NCI-H82 (cell line): ENCODE measurements around the gene COL1A2.

ENCODE experiments used
- DNase-seq: peaks from one replicate; lab custom pipeline; 2025; lab: John Stamatoyannopoulos, UW

Gene COL1A2

GRCh38 chr7:94434042-94434441, 39.3 kb downstream of the COL1A2 start:
- no peak for DNase-seq

- peak; percentile 89 for DNase-seq
Observed at GRCh38 chr7:94436018-94436604, 41.4 kb downstream of the COL1A2 start.

DNA sequence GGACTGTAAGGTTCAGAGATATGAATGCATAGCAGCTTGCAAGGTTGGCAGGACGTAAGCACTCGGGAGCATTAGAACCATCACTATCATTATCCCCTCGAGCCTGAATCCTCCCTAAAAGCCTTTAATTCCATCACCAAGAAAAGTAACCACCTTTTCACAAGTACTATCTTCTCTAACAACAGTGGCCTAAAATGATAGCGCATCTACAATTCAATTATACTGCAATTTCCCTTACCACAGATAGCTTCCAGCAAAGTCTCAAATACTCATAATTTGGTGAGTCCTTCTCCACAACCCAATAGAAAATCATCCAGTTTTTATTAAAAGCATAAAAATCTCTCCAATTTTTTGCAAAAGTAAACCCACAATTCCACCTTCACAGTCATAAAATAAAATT, 42.0 kb downstream of the COL1A2 start:
- DNase-seq = peak; percentile 41

GRCh38 chr7:94439893-94440381, 45.2 kb downstream of the COL1A2 start:
- no peak for DNase-seq

- DNase-seq = no peak
Observed at GRCh38 chr7:94440451-94441039, 45.9 kb downstream of the COL1A2 start.

GRCh38 chr7:94441138-94441537, 46.4 kb downstream of the COL1A2 start:
- no peak for DNase-seq

GRCh38 chr7:94442639-94443038, 47.9 kb downstream of the COL1A2 start:
- DNase-seq = no peak

DNA sequence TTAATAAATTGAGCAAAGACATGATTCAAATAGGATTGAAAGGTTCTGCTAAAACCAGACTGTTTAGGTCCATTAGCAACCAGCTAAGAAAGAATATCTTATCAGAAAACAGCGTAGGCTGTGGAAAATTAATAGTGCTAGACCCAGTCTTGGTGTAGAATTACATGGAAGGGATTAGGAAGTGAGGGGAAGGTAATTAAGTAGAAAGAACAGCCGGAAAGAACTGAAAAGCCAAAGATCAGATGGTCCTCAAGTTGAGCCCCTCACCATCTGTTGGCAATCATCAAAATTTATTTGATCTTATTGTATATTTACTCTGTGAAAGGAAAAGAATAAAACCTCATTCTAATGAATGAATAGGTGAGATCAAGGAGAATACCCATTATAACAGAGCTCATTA, 50.1 kb downstream of the COL1A2 start:
- DNase-seq = peak; percentile 92

- peak; percentile 24 for DNase-seq
Observed at GRCh38 chr7:94445696-94446194, 51.0 kb downstream of the COL1A2 start.

DNA sequence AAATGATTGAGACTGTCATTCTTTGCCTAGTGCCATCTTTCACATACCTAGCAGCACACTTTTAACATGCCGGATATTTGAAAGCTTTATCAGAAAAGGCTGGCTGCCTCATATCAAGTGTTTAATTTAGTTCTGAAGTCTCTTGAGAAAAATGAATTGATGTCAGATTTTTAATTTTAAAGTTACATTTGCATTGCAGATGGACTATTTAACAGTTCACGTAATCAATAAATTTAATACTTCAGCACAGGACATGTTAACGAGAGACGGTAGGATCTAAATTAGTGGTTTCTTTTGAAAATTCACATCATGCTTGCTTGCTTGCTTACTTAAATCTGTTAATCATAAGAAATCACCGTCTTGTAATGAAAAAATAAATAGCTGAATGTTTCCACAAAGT, 51.6 kb downstream of the COL1A2 start:
- no peak for DNase-seq

DNA sequence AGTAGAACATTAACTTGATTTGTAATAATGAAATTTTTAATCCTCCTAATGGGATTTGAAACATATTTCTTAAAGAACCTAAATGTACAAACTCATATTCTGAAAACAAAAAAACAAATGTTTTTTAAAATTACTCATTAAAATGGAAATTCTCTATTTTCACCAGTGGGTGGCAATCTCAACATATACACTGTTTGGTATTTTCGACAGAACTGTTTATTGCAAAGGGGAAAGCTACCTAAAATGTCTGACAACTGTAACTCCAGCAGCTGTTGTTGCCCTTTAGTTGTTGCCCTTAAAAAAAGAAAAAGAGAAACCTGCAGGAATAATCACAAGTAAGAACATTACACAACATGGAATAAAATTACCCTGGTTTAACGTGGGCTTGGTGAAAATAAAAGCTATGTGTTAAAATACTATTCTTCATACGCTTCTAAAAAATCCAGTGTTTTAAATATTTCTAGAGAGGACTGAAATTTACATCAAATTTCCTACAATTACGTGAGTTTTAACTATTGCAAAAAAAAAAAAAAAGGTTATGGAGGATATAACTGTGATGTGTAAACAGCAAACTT, 54.5 kb downstream of the COL1A2 start:
- DNase-seq = peak; percentile 41

GRCh38 chr7:94450044-94450697, 55.5 kb downstream of the COL1A2 start:
- DNase-seq = no peak

DNA sequence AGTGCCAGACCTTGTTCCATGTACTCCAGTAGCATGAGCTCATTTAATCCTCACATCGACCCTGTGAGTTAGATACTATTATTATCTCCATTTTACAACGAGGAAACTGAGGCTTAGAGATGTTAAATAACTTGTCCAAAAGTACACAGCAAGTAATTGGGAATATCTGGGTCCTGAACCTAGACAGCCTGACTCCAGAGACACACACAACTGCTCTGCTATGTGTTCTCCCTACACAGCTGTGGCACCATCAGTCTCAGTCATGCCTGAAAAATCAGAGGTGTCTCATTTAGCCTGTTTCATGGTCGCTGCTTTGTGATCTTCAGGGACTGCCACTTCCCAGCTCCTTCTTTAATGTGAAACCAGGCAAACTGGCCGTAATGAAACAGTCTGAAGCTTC, 56.5 kb downstream of the COL1A2 start:
- DNase-seq = peak; percentile 38

DNA sequence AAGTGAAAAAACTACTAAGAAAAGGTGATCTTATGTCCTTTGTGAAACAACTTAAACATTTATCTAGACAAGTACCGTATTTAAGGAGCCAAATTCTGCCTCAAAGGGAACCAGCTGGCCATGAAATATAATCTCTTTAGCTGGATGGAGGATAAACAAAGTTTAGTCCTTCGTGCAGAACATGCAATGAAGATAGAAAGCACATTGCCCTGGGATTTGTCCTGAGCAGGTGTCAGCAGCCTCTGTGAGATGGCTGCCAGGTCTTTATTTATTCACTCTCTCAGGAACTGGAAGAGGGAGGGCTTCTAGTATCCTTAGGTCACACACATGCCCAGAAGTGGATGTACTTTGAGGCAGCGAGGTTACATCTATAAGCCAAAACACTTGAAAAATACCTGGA, 57.5 kb downstream of the COL1A2 start:
- peak; percentile 95 for DNase-seq

GRCh38 chr7:94453898-94454297, 59.2 kb downstream of the COL1A2 start:
- DNase-seq = no peak

DNA sequence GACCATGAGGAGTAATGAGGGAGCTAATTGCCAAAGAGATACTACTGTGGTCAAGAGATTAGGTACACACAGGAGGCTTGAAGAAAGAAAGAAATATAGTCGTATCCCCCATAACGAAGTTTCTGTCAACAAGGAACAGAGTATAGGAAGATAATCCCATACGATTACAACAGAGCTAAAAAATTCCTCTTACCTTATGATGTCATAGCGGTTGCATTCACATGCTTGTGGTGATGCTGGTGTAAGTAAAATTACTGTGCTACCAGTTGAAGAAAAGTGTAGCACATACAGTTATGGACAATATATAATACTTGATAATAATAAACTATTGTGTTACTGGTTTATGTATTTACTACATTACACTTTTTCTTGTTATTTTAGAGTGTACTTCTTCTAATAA, 63.3 kb downstream of the COL1A2 start:
- no peak for DNase-seq

DNA sequence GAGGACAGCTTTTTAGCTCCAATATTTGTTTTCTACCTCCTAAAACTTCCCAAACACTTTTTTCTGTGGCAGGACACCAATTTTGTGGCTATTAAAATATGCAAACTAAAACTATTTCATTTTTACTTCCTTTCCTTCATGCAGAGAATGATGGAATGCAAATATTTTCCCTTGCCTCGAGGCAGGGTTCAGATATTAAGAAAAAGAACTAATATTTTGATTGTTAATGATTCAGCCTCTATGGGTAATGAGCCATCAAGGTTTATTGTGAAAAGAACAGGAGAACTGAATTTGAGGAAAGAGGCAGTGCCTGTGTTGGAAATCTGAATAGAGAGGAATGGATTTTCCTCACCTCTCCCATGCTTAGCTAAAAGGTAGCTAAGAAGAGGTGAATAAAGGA, 71.8 kb downstream of the COL1A2 start:
- no peak for DNase-seq

DNA sequence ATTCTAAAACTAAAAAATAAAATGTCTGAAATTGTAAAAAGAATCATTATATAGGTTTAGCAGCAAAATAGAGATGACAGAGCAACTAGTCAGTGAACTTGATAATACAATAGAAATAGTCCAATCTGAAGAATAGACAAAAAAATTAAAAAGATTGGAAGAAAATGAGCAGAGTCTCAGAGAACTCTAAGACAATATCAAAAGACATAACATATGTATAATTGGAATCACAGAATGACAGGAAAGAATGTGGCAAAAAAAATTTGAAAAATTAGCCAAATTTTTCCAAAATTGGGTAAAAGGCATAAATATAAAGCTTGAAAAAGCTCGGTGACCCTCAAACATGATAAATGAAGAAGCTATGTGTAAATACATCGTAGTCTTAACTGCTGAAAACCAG, 76.9 kb downstream of the COL1A2 start:
- no peak for DNase-seq

- no peak for DNase-seq
Observed at GRCh38 chr7:94472608-94473007, 77.9 kb downstream of the COL1A2 start.

GRCh38 chr7:94476251-94476840, 81.7 kb downstream of the COL1A2 start:
- DNase-seq = no peak

GRCh38 chr7:94477878-94478277, 83.2 kb downstream of the COL1A2 start:
- DNase-seq = no peak

- DNase-seq = no peak
Observed at GRCh38 chr7:94478648-94479214, 84.0 kb downstream of the COL1A2 start.
